Epidermal melanocyte (primary cell): ENCODE measurements around the gene SORCS3.
A peak's percentile ranks its signal among the peaks of the same experiment; 100 is the strongest.

ENCODE experiments used
- DNase-seq: peaks from one replicate; pipeline ENCODE4 v3.0.0; 2011; ENCODE audit warnings: low spot score; ENCODE audit not compliant: insufficient read length

SORCS3 gene

DNA sequence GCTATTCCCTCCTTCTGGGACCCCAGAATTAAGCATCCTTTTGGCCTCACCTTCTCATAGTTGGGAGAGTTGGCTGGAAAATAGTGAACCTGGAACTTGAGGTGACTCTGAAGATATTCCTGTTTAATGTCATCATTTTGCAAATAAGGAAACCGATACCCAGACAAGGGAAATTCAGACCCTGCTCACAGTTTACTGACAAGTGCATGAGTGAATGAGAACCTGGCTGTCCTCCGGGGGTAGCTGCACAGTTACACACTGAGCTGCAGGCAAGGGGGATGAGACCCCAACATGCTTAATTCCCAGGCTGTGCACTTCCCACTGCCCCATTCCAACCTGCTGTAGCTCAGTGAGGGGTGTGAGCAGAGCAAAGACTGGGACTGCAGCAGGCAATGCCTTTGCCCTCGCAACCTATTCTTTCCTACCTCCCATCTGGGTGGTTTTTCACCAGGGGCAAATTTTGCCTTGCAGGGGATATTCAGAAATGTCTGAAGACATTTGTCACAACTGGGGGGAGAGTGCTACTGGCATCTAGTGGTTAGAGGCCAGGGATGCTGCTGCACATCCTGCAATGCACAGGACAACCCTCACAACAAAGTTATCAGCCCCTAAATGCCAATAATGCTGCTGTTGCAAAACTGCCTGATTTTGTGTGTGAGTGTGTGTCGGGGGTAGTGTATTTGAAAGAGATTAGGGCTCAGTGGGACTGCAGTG is 136.2 kb downstream of the SORCS3 start:
- no peak for DNase-seq

GRCh38 chr10:104778371-104778770 is 137.3 kb downstream of the SORCS3 start:
- DNase-seq, result no peak

DNA sequence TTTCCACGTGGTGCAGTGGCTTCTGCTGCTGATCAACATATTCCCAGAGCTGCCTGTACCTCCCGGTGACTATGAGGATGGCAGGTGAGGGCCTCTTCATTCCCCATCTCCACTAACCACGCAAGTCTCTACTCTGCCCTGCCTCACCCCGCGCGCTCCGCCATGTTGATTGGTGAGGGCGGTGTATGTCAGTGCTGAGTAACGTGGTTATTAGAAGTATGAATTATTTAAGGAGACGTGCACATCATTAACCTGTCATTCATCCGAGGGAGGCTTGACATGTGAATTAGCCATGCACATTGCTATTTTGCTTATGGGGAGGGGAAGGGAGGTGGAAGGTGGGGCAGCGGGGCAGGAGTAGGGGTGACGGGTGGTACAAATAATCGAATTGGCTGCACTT is 138.6 kb downstream of the SORCS3 start:
- no peak for DNase-seq

DNA sequence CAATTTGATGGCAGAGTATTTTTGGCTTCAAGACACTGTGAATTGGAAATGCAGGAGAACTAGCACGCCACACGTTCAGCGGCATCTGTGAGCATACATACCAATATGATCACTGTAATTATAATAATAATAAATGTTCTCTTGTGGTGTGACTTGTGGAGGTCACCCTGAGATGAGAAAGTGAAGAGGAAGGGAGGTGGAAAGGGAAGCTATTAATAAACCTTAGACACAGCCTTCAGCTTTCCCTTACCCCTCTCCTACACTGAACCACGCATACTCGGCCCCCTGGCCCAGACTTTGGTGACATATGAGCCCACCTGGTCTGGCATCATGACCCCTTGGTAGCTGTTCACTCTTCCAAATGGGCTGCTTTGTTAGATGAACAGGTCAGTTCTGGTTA is 139.1 kb downstream of the SORCS3 start:
- DNase-seq, result no peak

GRCh38 chr10:104780946-104781595 is 140.0 kb downstream of the SORCS3 start:
- DNase-seq, result no peak

GRCh38 chr10:104784452-104784851 is 143.4 kb downstream of the SORCS3 start:
- DNase-seq, result no peak

- DNase-seq, result no peak
Measured at GRCh38 chr10:104791471-104791870, 150.4 kb downstream of the SORCS3 start.

GRCh38 chr10:104795411-104795810 is 154.3 kb downstream of the SORCS3 start:
- DNase-seq, result no peak

DNA sequence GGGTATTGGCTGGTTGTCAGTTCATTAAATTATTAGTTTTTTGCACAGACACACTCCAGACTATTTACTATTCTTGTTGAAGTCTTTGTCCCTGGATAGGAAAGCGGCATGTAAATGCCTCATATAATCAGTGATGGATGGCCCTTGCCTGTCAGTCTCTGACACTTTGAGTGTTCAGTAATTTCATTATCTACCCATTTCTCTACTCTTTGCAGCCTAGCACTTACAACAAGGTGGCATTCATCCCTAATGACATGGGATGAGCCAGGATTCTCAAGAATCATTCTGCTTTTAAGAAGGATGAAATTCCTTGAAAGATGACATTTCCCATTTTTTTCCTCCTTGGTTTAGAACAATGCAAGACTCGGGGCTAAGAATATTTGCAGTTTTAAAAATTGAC is 155.7 kb downstream of the SORCS3 start:
- no peak for DNase-seq

GRCh38 chr10:104802941-104803340 is 161.9 kb downstream of the SORCS3 start:
- DNase-seq, result no peak

GRCh38 chr10:104804880-104805279 is 163.8 kb downstream of the SORCS3 start:
- DNase-seq, result no peak

DNA sequence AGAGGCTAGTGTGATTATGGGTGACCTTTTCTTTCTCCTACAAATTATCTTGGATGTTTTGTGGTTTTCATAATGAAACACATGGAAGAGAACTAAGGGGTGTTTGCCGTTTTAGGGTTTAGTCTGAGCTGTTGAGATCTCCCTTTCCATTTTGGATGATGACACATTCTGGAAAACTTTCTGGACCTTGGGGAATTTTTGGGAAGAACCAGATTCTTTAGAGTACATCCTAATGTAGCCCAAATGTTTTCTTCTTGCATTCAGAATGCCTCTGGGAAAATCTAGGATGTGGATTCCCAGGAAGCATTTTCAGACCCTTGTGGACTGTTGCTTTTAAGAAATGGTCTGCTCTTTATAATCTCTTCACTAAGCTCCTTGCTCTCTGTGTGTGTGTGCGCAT is 165.7 kb downstream of the SORCS3 start:
- no peak for DNase-seq

DNA sequence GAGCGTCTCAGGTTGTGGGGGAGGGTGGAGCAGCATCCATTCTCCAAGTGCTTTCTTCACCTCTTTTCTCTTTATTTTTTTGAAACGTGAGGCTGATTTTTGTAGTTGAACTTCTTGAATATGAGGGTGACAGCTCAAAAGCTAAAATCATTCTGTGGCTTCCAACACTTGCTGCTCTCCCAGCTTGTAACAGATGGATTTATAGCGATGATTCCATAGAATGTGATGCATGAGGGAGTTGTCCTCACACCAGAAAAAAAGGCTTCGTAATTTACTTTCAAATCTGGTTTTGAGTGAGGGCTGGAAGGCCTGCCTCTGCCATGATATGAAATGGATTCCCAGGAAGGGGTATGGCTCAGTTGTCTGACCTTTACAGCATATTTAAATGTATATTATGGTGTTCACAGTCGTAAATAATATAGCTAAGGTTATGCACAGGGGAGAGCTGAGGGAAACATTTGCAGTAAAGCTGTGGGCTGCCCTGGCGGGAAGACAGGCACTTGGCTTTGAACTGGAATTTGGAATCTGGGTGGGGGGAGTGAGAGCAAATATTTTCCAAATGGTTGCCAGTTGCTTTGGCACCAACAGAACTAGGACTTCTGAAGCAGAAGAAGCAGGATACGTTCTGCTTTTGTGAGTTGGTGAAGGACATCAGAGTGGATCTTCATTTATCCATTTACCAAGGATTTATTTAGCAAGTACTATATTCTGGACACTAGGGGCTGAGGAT is 166.7 kb downstream of the SORCS3 start:
- no peak for DNase-seq

DNA sequence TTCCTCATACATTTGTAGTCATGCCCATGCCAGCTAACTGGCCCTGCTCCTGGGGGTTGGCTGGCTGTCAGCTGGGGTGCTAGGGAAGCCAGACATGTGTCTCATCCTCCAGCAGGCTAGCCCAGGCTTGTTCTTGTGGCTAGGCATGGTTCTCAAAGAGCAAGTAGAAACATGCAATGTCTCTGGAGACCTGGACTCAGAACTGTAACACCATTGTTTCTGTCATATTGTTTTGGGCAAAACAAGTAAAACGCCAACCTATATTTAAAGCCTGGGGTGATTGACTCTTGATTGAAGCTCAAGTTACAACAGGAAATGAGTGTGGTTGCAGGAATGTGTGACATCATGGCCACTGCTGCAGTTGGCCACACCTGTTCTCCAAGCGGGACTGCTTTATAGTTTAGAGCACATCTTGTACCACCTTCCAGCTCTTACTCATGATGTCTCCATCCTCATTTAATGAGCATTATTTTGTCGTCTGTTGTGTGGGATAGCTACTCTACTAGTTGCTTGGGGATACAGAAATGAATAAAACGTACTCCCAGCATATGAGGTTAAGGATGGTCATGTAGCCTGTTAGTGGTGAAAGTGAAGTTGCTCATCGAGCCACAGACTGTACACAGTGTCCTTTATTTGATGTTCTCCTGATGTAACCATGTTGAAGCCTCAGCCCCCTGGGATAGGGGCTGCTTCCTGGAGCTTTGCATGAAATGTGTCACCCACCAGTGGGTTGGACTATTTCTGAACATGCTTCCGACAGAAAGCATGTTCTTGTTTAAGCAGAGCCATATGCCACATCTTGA is 168.4 kb downstream of the SORCS3 start:
- DNase-seq, result no peak

DNA sequence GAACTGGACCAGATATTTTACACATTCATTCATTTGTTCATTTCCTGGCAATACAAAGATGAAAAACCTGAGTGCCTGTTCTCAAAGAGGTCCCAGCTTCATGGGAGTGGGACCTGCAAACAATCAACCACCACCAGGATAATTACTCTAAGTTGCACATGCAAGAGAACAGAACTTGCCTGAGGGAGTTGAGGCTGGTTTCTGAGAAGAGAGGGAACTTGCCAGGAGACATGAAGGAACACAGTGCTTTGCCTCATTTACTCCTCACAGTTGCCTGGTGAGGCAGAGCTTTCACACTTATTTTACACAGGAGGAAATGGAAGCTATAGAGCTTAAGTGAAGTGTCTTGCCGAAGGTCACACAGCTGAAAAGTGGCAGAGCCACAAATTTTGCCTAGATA is 170.1 kb downstream of the SORCS3 start:
- DNase-seq, result no peak

- DNase-seq, result no peak
Measured at GRCh38 chr10:104816501-104816900, 175.4 kb downstream of the SORCS3 start.

GRCh38 chr10:104819731-104820130 is 178.6 kb downstream of the SORCS3 start:
- DNase-seq, result no peak

DNA sequence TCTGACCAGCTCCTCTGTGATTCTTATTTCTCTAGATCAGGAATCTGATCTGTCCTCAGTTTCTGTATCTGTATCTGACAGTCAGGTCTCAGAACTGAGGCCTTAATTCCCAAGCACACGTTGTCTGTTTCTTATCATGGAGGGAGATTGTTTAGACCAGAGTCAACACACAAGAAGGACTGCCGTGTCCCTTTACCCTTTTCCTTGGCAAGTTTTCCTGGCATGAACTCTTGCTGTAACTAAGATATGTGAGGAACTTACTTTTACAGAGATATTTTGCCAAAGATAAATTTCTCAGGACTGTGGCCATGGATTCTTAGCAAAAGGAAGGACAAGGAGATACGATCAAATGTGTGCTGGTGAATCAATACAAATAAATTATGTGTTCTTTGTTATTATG is 181.0 kb downstream of the SORCS3 start:
- no peak for DNase-seq

- peak; percentile 25 for DNase-seq
Measured at GRCh38 chr10:104824380-104825006, 183.4 kb downstream of the SORCS3 start.

DNA sequence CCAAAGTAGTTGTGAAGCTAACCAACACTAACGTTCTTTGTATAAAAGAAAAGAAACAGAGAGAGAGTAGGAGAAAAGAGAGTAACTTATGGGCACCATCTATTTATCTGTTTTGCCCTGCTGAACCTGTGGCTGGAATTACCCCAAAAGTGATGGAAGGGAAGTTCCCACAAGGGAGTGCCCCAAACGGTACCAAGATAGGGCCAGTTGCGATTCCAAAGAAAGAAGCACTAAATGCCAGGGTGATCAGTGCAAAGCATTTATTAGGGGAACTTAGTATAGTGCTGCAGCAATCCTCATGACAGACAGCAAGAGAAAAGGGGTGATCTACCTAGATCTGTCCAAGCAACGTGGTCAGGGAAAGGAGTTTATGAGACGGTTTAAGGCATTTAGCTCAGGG is 190.2 kb downstream of the SORCS3 start:
- no peak for DNase-seq

GRCh38 chr10:104834580-104834979 is 193.5 kb downstream of the SORCS3 start:
- DNase-seq, result no peak
